Activated T-cell treated with anti-CD3 and anti-CD28 coated beads for 1 hour (primary cell): Measurements from ENCODE around the gene KDF1.

Experiments used
- DNase-seq: peaks from one replicate; pipeline ENCODE4 v3.0.0-alpha.2; 2020; ENCODE audit warnings: low read depth

Gene KDF1, protein sequence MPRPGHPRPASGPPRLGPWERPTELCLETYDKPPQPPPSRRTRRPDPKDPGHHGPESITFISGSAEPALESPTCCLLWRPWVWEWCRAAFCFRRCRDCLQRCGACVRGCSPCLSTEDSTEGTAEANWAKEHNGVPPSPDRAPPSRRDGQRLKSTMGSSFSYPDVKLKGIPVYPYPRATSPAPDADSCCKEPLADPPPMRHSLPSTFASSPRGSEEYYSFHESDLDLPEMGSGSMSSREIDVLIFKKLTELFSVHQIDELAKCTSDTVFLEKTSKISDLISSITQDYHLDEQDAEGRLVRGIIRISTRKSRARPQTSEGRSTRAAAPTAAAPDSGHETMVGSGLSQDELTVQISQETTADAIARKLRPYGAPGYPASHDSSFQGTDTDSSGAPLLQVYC

DNA sequence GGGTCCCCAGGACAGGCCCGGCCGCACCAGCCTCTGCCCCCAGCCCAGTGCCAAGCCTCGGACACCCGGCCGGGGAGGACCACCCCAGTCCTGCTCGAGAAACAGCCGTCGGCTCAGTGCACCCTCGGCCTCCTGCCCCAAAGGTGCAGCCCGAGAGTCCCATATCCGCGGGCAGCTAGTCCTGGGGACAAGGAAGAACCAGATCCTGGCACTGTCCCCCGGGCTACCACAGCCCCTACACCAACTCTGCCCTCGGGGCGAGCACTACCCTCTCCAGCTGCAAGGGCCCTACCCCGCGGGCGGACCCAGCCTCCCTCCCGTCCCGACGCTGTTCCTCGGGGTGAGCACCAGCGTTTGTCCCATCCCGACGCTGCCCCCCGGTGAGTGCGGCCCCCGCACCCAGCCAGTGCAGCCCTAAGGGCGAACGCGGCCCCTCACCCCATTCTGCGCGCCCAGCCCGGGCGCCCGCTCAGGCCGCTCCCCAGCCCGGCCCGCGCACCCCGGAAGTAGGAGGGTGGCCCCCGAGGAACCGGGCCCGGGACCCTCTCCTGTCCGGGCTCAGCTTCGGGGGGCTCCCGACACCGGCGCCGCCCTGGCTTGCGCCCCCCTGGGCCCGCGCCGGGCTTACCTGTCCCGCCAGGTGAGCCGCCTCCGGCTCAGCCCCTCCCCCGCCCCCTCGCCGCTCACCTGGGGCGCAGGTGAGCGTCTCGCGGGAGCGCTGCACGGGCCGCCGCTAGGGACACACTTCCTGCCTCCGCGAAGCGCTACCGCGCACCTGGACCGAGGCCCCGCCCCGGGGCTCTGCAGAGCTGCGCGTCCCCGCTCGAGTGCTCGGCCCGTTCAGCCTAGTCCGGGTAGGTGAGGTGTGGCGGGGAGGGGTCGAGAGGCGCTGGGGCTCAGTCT lies at the start of gene KDF1:
Gene KDF1 (minus strand): TSS at position 747 of the 903 bp plus-strand sequence. CDS start 8,088 bp downstream, outside the sequence.
- peak; percentile 44 for DNase-seq

DNA sequence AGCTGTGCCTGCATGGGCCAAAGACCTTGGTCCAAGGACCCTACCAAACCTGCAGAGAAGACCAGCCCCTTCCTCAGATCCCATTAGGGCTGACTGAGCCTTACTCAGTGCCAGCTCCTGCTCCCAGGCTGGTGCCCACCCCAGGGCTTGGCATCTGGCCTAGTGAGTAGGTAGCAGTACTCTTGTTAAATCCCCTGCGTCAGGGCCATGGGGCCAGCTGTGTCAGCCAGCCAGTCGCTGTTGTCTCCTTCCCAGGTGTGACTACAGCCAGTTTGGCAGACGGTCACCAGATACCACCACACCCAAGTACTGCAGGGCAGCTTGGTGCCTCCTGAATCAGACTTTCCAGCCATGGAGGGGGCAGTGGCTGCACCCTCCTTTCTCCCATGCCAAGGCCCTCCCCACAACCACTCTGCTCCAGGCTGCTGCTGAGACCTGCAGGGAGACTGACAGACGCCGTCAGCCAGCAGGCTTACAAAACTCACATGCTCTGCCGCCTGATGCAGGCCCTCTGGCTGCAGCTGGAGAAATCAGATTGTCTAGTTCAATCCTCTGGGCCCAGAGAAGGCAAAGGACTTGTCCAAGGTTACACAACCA lies 49.4 kb upstream of the KDF1 start:
- DNase-seq: no peak

DNA sequence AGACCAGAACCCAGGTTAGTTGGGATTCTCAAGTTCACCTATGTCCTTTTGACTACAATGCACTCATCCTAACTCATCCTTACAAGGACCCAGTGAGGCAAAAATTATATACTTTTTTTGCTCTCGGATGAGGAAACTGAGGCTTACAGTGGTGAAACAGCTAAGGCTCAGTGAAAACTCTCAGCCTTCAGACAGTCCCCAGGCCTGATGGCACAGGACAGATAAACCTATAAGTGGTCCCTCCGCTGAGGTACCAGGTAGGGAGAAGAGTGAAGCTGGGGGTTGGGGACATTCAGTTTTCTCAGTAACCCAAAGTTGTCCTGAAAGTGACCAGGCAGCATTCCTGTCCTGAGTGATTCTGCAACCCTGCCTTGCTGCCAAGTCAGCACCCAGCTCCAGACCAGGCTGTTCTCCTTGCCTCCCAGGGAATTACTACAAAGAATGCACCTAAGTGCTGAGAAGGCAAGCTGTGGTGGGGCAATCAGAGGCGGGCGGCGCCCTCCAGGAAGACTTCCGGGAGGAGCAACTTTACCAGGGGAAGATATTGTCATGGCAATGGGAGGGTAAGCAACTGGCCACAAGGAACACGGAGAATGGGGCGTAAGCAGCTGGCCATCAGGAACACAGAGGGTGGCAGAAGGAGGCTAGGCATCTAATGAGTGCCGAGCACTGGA lies 47.8 kb upstream of the KDF1 start:
- no peak for DNase-seq

DNA sequence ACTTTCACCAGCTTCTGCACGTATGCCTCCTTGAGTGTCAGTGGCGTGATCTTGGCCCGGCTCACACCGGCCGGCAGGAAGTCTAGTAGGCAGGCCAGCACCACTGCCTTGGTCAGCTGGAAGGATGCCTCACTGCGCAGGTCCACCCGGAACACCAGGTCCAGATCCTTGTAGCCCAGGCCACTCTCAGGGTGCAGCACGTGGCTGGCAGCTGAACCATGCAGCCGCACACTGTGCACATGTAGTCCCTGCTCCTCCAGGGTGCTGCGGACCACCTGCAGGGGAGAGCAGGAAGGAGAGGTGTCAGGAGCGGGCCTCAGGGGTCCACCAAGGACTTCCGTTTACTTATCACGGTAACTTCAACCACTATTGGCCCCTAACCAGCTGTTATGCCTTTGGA lies 46.4 kb upstream of the KDF1 start:
- DNase-seq: no peak

- DNase-seq: no peak
Measured at GRCh38 chr1:27005648-27006496, 45.6 kb upstream of the KDF1 start.

- DNase-seq: no peak
Measured at GRCh38 chr1:27005166-27005530, 44.9 kb upstream of the KDF1 start.

DNA sequence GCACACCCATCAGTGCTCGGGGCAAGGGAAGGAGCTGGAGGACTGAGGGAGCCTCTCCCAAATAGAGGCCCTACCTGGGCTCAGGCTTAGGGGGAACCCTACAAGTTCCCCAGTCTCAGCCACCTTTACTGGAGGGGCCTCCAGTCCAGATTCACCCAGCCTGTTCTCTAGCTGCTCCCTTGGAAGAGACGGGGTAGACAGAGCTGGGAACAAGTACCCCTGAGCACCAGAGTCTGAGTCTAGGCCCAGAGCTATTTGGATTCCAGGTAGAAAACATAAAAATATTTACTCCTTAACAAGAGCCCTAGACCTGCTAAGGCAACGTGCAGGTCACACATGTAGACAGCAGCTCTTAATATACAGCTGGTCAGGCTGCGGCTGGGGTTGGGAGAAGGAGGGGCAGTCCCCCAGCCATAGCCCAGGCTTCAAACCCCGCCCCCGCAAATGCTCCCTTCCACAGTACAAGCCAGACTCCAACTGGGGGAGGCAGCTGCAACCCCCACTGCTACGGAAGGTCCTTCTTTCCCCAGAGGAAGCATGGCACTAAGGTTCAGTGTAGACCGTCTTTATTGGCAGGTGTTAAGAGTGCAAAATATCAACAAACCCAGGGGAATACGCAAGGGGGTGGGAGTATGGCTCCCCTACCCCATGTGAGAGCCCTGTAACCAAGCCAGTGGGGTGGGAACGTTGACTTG lies 44.4 kb upstream of the KDF1 start:
- no peak for DNase-seq

GRCh38 chr1:27003745-27004470 lies 43.6 kb upstream of the KDF1 start:
- no peak for DNase-seq

DNA sequence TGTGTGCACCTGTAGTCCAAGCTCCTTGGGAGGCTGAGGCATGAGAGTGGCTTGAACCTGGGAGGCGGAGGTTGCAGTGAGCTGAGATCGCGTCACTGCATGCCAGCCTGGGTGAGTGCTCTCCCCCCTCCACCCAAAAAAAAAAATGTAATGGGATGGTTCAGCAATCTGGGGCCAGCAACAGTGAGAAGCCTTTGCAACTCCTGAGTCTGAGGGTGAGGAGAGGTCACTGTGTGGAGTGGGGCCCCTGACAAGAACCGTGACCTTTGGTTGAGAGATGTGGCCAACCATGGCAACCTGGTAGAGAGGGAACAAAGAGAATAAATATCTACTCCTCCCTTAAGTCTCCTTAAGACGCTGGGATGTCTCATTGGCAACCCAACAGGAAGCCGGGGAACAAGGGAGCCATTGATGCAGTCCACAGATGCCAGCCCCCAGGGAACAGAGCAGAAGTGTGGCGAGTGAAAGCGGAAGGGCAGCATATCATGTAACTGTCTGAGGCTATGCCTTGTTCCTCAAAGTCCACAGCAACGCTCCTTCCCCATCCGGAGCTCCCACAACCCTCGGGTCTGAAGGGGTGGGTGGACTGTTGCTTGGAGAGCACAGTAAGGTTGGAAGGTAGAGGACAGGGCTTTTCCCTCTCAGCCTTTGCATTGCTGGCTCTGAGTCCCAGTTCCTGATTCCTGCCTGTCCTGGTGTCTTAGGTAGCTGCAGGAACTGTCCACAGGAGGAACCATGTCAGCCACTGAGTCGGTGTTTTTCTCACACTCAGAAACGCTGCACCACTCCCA lies 41.5 kb upstream of the KDF1 start:
- no peak for DNase-seq

DNA sequence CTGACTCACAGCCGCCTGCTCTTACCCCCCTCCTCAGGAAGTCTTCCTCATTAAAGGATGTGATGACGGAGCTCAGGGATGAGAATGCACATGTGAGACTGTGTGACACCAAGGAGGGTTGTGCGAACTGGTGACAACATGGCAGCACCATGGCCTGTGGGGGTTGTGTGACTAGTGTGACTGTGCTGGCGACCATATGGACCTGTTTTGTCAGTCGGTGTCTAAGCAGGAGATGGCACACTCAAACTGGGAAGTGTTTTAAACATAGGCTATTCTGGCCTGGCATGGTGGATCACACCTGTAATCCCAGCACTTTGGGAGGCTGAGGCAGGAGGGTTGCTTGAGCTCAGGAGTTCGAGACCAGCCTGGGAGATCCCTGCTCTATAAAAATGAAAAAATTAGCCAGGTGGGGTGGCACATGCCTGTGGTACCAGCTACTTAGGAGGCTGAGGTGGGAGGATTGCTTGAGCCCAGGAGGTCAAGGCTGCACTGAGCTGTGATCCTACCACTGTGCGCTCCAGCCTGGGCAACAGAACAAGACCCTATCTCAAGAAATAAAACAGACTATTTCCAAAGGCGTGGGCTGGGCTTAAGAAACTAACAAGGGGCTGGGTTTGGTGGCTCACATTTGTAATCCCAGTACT lies 40.7 kb upstream of the KDF1 start:
- no peak for DNase-seq

DNA sequence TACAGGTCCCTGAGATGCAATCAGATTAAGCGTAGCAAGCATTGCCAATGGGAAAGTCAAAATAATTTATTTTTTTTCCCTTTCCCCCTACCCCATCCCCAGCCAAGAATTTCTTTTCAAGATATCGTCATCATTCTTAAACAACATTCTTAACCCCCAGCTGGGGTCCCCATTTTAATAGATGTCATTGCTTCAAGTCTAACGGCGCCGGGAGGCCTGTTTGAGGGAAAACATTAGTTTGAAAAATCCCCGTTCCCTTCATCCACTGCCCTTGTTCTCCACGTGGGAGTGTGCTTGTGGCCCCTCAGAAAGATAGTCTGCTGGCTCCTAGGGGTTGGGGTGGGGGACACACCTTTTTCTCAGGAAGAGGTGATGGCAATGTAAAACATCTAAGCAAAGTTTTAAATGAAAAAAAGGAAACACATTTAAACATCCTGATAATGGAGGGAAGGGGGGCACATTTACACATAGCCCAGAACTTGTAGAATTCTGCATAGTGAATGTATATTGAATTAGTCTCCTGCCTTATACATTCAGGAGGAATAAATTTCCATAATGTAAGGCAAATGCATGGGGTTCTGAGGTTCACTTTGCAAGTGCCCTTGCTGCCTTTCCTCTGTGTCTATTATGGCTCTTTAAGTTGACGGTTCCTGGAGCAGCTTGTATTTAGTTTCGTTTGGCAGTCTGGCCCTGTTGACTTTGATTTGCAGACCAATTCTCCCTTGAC lies 40.0 kb upstream of the KDF1 start:
- DNase-seq: no peak

GRCh38 chr1:26999440-26999987 lies 39.2 kb upstream of the KDF1 start:
- no peak for DNase-seq

- DNase-seq: no peak
Measured at GRCh38 chr1:26998429-26999300, 38.4 kb upstream of the KDF1 start.

- DNase-seq: no peak
Measured at GRCh38 chr1:26996665-26997064, 36.4 kb upstream of the KDF1 start.

DNA sequence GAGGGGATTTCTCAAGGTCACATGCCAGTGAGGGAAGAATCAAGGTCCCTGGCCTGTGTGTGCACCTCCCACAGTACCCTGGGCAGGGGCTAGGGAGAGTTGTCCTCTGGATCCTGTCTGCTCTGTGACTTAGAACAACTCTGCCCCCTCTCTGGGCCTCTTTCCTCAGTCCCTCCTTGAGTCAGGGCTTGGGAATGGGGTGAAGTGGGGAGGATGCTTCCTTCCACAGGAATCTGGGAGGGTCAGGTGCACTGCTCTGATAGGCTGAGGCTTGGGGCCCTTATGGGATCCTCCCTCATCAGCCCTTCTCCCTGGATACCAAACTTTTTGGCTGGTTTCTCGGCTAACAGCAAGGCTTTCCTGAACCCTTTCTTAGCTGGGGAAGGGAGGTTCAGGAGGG lies 35.8 kb upstream of the KDF1 start:
- no peak for DNase-seq

DNA sequence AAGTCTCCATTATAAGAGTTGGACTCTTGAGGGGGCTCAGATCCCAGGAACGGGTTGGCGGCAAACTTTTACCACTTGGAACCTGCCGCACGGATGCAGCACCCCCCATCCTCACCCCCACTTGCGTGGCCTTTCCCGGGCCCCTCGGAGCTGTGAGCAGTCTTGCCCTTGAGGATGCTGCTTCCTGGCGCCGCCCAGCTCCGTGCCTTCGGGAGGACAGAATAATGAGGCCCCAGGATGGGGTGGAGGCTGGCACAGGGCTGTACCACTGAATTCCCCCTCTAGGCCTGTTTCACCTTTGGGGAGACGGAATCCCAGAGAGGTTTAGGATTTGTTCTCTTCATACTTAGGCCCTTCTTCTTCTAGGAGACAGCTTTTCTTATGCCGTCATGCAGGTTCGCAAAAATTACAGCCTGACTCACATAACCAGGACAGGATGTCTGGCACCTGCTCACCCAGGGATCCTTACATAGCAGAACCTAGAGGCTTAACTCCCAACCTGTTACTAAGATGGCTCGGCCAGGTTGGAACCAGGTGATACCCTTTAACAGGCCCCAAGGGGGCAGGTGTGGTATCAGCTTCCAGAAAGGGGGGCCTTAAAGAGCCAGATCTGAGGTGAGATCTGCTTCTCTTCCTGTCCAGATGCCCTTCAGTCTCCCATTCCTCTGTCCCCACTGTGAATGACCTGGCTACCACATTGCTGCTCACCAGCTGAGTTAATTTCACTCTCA lies 34.7 kb upstream of the KDF1 start:
- no peak for DNase-seq
